Amniotic stem cell (primary cell): ENCODE measurements around the gene NTSR2.

Source experiments
- DNase-seq: peaks from one replicate; lab custom pipeline; 2025; lab: John Stamatoyannopoulos, UW

NTSR2 gene

DNA sequence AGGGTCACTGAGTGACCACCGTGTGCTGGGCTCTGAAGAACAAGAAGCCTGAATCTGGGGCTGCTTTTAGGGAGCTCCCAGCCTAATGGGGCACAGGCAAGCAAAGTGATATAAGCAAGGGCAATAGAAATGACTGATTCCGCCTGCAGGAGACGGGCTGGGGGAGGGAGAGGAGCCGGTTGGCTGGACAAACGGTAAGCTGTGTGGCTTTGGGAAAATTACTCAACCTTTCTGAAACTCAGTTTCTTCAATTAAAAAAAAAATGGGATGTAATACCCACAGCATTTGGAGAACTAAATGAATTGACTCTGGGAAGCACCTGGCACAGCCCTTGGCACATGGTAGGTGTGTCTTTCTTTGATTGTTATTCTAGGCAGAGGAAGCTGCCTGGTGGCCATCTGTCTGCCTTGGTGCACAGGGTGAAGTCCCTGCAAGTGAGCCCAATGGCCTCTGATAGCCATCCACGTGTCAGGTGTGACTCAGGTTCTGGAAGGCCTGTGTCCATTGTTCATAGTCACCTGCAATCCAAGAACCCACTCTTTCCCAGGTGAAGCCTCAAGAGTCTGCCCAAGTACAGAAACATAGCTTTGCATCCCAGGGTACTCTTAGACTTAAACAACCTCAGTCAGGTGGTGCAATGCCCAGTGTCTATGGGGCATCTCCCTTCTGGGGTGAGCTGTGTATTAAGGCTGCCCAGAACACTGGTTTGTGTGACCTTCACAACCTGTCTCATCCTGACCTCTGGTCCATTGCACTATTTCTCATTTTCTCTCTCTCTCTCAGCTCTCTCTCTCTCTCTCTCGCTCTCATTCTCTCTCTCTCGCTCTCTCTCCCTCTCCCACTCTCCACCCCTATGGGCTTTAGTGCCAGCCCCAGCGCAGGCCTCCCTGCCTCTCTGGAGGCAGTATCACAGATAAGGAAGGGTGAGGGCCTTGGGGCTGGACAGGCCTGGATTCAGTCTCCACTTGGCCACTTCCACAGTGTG, 30.0 kb upstream of the NTSR2 start:
- no peak for DNase-seq

DNA sequence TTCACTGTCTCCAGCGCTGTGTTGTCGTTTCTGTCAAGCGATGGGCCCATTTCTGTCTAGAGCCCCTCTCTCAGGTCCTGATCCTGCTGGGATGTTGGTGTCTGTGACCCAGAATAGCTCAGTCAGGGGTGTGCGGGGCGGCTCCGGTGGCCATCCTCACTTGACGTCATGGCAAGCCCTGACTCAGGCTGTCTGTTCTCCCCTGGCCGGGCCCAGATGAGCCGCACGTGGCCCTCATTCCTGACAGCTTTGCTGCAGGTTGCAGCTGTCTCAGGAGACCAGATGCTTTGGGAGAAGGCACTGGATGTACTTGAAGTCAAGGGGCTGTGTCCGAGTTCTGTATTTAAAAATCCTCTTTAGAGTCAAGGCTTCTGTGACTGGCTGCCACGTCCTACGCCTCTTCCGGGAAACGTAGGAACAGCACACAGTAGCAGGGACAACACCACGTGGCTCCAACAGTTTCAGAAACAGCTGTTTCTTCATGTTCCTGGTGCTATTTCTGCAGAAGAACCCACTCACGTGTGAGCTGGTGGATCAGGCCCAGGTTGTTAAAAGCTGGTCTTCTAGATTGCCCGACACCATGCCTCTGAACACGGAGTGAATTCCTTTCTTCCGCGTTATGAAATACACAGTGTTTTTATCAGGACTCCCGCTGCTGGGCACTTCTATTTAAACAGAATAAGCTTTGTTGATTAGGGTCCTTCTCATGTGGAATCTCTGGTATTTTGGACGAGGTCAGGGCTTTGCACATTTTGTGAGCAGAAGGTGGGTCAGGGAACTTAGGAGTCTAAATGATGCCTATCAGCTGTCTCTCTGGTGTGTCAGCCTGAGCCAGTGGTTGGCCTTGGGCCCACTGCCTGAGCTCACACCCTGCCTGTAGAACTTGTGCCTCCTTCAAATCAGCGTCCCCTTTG, 28.3 kb upstream of the NTSR2 start:
- DNase-seq, result no peak

- DNase-seq, result peak; percentile 37
Measured at GRCh38 chr2:11697103-11697871, 27.3 kb upstream of the NTSR2 start.

DNA sequence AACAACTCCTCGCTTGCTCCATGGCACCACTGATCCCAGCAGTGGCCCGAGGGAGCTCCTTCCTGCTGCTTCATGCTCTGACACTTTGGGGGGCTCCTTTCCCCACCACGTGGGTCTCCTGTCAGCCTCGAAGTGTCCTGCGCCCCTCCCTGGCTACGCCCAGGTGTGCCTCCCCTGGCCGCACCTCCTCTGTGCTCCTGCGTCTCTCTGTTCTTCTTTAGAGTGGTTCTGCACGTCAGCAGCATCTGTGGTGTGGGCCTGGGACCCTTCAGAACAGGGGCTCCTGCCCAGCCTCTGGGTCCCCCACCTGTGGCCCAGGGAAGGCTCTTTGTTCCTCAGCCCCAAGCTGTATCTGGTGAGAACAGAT, 26.7 kb upstream of the NTSR2 start:
- DNase-seq, result no peak

- DNase-seq, result no peak
Measured at GRCh38 chr2:11695576-11695975, 25.6 kb upstream of the NTSR2 start.

- peak; percentile 46 for DNase-seq
Measured at GRCh38 chr2:11692966-11693521, 23.0 kb upstream of the NTSR2 start.

DNA sequence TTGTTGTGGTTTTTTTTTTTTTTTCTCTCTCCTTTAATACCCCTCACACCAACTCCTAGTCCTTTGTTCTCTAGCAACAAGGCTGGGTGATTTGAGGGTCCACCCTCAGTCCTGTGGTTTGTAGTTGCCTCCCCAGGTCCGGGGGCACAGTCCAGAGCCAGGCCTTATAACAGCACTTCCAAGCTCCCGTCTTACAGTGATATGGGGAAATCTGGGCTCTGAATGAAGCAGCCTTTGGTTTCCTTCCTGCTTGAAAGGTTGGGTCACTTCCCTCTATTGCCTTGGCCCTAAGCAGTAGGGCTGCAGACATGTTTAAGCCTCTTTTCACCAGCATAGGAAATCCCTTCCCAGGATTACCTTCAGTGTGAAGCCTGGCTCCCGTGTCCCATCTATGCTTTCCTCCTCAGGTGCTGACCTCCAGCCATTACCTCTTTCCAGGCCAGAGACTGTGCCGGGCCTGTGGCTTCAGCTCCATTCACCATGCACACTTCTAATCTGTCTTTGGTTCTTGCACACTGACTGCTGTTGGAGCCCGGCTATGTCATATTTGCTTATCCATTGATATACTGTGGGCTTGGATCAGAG, 21.2 kb upstream of the NTSR2 start:
- DNase-seq, result no peak

DNA sequence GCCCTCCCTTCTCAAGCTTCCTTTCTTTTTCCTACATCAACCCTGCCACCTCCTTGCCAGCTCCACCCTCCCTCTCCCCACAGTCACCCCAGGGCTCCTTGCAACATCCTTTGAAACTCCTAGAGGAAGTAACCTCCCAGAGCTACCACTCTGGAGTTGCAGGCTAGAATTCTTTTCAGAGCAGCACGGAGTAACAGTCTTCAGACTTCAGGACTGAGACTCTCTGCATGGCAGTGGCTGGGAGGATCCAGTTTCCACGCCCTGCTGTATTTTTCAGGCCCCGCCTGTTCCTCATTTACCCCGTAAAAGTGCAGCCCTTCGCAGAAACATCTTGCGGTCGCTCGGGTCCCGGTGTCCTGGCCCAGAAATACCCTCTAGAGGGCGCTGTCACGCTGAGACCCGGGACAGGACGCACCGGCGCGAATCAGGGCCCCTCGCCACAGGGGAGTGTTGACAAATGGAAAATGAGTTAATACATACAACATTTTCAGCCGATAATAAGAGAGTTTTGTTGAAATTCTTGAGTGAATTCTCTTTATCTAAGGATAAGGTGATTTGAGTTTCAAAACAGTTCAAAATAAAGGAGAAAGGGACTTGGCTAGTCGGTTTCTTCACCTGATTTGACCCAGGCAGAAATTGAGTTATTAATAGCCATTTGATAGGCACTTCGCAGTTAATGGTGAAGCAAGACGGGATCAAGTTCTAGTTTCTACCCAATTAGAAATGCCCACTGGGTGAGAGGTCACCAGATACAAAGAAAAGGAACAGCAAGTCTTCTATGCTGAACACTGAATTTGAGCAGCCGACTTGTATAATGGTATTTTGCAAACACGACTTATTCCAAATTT, 18.5 kb upstream of the NTSR2 start:
- peak; percentile 69 for DNase-seq

- no peak for DNase-seq
Measured at GRCh38 chr2:11687736-11688135, 17.7 kb upstream of the NTSR2 start.

DNA sequence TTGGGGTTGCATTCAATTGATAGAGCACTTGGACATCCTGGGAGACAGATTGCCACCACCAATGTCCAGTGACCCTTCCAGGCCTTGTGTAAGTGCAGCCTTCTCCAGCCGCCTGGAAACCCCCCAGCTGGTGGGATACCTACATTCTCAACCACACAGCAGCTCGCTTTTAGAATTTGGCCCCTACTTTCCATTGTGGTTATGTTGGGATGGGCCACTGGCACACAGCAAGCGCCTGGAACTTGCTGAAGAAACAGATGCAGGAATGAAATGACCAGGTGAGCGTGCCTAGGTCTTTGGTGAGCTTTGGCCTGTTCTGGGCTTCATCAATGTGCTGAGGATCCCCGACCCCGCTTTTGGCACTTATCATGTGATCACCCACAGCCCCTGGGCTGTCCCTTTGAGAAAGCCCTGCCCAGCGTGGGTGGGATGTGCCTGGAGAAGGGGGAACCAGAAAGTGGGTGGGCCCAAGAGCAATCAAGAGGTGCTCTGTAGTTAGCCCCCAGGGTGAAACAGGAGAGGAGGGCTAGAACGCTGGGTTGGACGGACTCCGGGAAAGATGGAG, 16.0 kb upstream of the NTSR2 start:
- DNase-seq, result no peak

DNA sequence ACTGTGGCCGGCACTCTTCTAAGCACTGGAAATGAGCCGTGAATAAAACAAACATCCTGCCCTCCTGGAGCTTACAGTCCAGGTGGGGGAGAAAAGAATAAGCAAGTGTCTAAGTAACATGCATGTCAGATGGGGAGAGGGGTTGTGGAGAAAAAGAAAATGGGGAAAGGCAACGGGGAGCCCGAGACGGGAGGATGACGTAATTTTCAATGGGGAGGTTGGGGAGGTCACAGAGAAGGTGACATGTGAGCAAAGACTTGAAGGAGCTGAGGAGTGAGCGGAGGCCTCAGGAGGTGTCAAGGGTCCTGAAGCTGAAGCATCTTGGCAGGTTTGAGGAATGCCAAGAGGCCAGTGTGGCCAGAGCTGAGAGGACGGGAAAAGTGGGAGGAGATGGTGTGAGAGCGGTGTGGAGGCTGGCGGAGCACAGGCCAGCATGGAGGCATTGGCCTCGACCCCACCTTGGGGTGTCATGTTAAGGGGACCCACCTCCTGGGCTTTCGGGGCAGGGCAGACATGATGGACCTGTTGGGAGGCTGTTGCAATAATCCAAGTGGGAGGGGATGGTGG, 15.0 kb upstream of the NTSR2 start:
- DNase-seq, result no peak

- DNase-seq, result no peak
Measured at GRCh38 chr2:11683966-11684365, 14.0 kb upstream of the NTSR2 start.

DNA sequence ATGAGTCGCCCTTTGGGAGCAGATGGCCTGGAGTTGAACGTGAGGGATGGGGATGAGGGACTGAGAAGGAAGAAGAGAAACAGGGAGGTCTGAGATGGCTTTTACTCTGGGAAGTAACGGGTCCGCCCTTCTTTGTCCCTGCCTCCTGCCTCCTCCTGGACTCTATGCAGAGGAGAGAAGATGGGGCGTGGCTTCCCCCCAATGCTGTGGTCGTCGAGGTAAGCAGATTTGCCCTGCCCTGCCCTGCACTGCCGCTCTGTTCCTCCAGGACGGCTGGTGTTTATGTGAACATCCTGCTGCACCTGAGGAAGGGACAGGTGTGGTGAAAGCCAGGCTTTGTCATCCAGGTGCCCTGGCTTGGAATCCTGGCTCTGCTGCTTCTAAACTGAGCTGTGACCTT, 13.5 kb upstream of the NTSR2 start:
- DNase-seq, result no peak

- DNase-seq, result no peak
Measured at GRCh38 chr2:11682590-11682915, 12.6 kb upstream of the NTSR2 start.

- no peak for DNase-seq
Measured at GRCh38 chr2:11681722-11682589, 12.0 kb upstream of the NTSR2 start.

- DNase-seq, result no peak
Measured at GRCh38 chr2:11680901-11681721, 11.1 kb upstream of the NTSR2 start.

GRCh38 chr2:11680182-11680900, 10.3 kb upstream of the NTSR2 start:
- DNase-seq, result no peak
